GM18907 (cell line): Measurements from ENCODE around the gene TARDBP.
"Not testable (repeated sequence)": the region's sequence is repeated elsewhere in the genome, so short reads cannot be mapped to it uniquely, and the experiment has no call there.

Source experiments
- ATAC-seq: cut with Tn5 transposase; IDR thresholded peaks from one replicate; pipeline ENCODE4 v1.9.1; 2021; ENCODE audit warnings: mild to moderate bottlenecking, moderate library complexity; ENCODE audit not compliant: unreplicated experiment

Gene TARDBP

GRCh38 chr1:11042065-11042464 lies 29.6 kb downstream of the TARDBP start:
- no peak for ATAC-seq

DNA sequence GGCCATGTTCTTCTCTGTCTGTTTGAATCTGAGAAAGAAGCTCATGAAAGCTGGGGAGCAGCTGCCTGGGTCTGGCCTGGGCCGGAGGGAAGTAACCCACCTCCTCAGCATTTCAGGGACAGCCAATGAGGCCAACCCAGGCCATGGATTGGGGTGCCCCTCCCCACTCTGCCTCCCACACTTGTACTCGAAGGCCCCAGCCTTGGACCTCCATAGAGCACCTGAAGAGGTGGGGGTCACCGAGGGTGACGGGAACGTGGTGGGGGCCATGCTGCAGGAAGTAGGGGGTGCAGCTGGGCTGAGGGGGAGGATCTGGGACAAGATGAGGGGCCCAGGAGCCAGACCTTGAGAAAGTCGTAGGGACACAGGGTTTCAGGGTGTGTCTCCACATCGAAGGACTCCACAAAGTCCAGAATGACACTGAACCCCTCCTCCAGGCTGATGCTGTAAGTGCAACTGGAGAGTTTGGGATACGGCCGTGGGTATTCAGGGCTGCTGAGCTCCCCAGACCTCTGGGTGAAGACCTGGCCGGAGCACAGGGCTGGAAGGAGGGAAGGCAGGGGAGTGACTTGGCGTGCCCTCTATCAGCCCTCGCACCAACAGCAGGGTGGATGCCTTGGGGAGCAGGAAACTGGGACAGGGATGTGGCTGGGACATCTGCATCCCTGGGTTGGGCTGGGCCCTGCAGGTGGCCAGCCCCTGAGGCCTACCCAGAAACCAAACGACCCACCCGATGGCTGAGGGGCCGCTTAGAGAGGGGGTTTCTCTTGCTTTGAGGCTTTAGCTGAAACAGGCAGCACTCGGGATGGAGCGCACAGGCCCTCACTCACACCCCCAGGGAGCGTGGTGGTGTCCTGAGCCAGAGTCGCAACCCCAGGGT lies 30.8 kb downstream of the TARDBP start:
- ATAC-seq: no peak

- no peak for ATAC-seq
These were observed 31.8 kb downstream of the TARDBP start for GRCh38 chr1:11044086-11044848.

DNA sequence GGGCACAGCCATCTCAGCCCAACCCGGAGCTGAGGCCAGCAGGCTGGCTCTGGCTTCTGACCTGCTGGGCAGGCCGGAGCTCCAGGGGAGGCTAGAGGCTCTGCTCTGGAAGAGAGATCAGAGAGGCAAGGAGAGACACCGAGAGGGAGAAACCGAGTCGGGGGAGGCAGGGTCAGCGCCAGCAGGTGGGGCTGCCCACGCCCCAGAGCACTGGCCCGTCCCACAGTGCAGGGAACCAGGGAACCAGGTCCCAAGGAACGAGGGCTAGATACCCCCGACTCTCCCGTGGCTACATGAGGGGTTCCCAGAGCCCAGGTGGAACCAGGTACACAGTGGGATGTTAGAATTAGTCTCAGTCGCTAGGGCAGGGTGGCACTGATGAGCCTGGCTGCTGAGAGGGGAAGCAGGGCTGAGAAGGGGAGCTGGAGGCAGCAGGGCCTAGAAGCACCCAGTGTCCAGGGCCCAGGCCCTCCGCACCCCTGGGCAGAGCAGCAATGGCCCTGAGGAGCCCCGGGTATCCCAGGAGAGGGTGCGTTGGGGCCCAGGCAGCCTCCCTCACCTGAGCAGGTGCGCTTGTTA lies 32.5 kb downstream of the TARDBP start:
- ATAC-seq: no peak

- ATAC-seq: no peak
These were observed 33.2 kb downstream of the TARDBP start for GRCh38 chr1:11045428-11046269.

DNA sequence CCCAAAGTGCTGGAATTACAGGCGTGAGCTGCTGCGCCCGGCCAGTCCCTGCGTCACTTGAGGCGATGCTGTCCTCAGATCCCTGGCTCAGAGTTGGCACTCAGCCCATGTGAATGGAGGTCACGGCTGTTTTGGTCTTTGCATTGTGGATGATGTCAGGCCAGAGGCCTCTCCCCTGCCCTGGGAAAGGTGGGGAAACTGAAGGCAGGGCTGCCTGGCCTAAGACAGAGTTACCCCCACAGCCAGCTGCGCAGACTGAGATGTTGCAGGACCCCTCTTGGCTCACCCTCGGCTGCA lies 33.8 kb downstream of the TARDBP start:
- no peak for ATAC-seq

DNA sequence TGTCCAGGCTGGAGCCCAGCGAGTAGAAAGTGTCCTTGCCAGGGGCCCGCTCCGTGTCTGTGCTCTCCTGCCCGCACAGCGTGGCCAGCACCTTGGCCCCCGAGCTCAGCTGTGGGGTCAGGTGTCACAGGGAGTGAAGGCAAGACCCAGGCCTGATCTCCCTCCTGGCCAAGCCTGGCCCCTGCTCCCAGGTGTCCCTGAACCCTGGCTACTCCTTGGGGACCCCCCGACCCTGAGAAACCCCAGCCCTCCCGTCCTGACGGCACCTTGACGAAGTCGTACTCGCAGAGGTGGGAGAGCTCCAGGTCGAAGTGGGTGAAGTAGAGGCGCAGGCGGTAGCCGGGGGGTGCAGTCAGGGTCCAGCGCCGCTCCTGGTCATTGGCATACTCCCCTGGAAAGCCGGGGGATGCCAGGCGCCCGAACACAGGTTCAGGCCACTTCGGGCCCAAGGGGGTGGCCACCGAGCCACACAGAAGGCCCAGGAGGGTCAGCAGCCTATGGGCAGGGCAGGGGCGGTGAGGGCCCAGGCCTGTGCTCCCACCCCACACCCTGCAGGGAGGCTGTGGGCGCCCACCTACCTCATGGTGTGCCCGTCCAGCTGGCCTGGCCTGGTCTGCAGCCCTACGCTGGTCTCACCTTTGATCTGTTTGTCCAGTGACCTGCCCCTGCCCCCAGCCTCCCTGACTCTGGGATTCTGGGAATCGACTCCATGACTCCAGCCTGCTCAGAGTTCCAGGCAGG lies 34.3 kb downstream of the TARDBP start, which contains the start of gene MASP2:
Gene MASP2 (minus strand): TSS at position 615 of the 741 bp plus-strand sequence. CDS start 32 bp downstream, at position 583.
- ATAC-seq: no peak

- not testable (repeated sequence) for ATAC-seq
These were observed 38.7 kb downstream of the TARDBP start for GRCh38 chr1:11051121-11051520.

GRCh38 chr1:11051781-11052511 lies 39.5 kb downstream of the TARDBP start:
- no peak for ATAC-seq

DNA sequence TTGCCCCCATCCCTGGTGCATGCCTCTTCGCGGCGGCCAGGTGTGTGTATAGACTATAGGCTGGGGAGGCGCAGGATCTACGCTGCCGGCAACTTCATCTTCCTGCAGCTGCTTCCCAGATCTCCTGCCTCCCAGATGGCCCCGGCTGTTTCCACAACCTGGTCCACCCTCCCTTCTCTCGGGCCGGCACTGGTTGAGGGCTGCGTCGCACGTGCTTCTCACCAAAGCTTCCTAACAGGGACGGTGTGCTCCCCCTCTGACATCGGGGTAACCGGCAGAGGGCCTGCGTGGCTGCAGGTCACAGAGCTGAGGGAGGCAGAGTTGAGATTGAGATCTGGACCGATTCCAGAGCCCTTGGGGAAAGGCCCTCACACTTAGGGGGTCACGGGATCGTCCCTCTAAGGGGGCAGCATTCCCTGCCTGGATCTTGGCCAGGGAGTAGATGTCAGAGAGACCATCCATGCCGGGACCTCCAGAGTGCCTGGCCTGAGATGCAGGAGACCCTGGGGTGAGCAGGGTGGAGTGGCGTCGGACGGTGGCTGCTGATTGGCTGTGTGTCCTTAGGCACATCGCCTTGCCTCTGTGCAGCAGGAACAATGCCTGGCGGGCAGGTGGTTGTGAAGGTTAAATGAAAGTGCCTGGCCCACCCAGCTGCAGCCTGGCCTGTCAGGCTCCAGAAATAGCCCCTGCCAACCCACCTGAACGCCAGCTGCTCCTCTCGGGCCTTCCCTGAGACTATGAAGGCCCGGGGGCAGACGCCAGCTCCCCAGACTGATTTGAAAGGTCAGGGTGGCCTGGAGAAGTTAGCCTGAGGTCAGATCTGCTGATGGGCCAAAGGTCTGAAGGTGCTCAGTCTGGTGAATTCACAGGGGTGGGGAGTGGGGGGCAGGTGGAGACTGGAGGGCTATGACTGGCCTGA lies 40.6 kb downstream of the TARDBP start:
- no peak for ATAC-seq

DNA sequence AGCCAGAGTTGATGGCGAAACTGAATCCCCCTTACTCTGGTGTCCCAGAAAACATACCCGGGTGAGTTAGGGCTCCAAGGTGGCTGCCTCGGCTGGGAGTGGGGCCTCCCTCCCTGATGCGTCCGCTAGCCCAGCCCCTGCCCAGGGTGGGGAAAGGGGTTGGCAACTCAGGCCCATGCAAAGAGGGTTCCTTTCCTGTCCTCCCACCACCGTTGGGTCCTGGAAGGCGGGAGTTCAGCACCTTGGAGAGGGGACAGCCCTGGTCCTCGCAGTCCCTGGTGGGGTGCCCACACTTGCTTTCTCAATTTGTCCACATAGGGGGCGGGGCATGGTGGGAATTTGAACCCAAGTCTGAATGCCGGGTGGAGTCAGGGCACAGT lies 41.3 kb downstream of the TARDBP start:
- ATAC-seq: no peak

DNA sequence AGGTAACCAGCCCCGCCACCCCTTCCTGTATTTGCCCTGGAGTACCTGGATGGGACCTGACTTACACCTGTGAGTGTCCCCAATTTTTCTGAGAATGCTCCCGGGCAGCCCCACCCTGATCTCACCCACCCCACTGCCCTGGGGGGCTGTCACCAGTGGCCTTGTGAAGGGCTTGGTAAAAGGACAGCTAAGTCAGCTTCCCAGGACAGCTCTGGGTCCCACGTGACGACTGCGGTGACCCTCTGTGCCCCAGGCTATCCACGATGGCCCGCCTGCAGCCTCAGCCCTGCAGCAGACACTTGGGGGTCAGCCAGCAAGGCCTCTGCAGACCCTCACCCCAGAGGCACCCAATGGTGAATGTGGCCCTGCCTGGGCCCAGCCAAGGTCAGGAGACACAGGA lies 41.7 kb downstream of the TARDBP start:
- ATAC-seq: no peak

DNA sequence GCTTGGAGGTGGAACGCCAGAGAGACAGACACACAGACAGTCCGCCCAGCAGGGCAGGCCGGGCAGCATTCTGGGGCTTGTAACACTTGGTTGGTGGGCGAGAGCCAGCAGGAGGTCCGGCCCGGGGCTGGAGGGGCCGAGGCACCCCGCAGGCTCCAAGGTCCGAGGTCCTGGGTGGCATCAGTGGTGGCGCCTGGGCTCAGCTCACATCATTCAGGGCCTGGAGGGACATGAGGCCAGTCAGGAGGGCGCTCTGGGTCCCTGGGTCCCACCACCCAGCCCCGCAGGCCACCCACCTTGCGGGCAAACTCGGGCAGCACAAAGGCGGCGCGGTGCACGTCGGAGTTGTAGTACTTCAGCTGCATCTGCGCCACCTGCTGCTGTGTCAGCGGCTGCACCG lies 42.2 kb downstream of the TARDBP start:
- no peak for ATAC-seq

DNA sequence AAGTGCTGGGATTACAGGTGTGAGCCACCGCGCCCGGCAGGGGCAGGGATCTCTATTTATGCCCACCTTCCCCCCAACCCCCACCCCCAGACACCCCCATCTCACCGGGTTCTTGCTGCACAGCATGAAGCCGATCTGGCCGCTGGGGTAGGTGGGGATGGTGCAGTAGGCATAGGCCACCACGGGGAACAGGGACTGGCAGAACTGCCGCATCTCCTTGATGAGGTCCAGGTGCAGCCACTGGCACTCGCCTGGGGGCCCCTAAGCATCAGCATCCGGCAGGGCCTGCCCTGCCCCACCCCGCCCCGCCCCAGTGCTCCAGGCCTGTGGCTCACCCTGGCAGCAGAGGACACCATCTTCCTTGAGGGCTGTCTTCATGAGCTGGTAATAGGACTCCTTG lies 43.2 kb downstream of the TARDBP start:
- ATAC-seq: no peak

GRCh38 chr1:11056504-11056903 lies 44.0 kb downstream of the TARDBP start:
- no peak for ATAC-seq

GRCh38 chr1:11057477-11057876 lies 45.0 kb downstream of the TARDBP start:
- no peak for ATAC-seq

GRCh38 chr1:11058026-11058425 lies 45.6 kb downstream of the TARDBP start:
- no peak for ATAC-seq

- ATAC-seq: no peak
These were observed 46.2 kb downstream of the TARDBP start for GRCh38 chr1:11058595-11059154.
